KMS-11 (cell line): ENCODE measurements around the gene FNBP1L.

Experiments
- H2AFZ ChIP-seq: fragments of 200-600 bp; sonication (generic); 2 replicates; pipeline ENCODE4 v1.6.1; 2016; ENCODE audit warnings: antibody characterized with exemption, mixed run types, low read depth
- H3K27ac ChIP-seq: fragments of 200-600 bp; sonication (generic); 2 replicates; pipeline ENCODE4 v1.6.1; 2016; ENCODE audit warnings: mild to moderate bottlenecking, mixed run types
- H3K27me3 ChIP-seq: fragments of 200-600 bp; sonication (generic); 2 replicates; pipeline ENCODE4 v1.6.1; 2017; ENCODE audit warnings: mild to moderate bottlenecking, low read depth, mixed run types, moderate library complexity; ENCODE audit not compliant: insufficient read depth
- H3K36me3 ChIP-seq: fragments of 200-600 bp; sonication (generic); 2 replicates; pipeline ENCODE4 v1.6.1; 2017; ENCODE audit warnings: mild to moderate bottlenecking, mixed run types; ENCODE audit not compliant: insufficient read depth
- H3K4me1 ChIP-seq: fragments of 200-600 bp; sonication (generic); 2 replicates; pipeline ENCODE4 v1.6.1; 2016; ENCODE audit warnings: mild to moderate bottlenecking, low read depth, mixed run types; ENCODE audit not compliant: poor library complexity, severe bottlenecking
- H3K4me2 ChIP-seq: fragments of 200-600 bp; sonication (generic); 2 replicates; pipeline ENCODE4 v1.7.0; 2016; ENCODE audit warnings: mild to moderate bottlenecking, mixed run types
- H3K4me3 ChIP-seq: fragments of 200-600 bp; sonication (generic); IDR thresholded peaks from 2 replicates; pipeline ENCODE4 v1.6.1; 2017; ENCODE audit warnings: low read depth, low read length, mixed read lengths; ENCODE audit not compliant: insufficient read depth
- H3K79me2 ChIP-seq: fragments of 200-600 bp; sonication (generic); 2 replicates; pipeline ENCODE4 v1.6.1; 2016; ENCODE audit warnings: low read depth, mixed run types; ENCODE audit not compliant: insufficient read depth
- H3K9ac ChIP-seq: fragments of 200-600 bp; sonication (generic); 2 replicates; pipeline ENCODE4 v1.6.1; 2016; ENCODE audit warnings: mild to moderate bottlenecking, mixed run types
- H4K20me1 ChIP-seq: fragments of 200-600 bp; sonication (generic); 2 replicates; pipeline ENCODE4 v1.6.1; 2016; ENCODE audit warnings: mild to moderate bottlenecking, mixed run types; ENCODE audit not compliant: insufficient read depth
- TF ChIP-seq, protein P1 (sequence below): fragments of 200-600 bp; sonication (generic); conservative IDR thresholded peaks from 2 replicates; pipeline ENCODE4 v1.6.1; 2017; ENCODE audit warnings: low read depth, mild to moderate bottlenecking, antibody characterized with exemption, low read length, moderate library complexity, mixed read lengths

Gene FNBP1L

GRCh38 chr1:93504247-93505033 lies 56.5 kb downstream of the FNBP1L start:
- Histone ChIP-seq H3K27me3 (no peaks in the 10 kb centered on the region), H3K9ac (no peak overlapping the region), H3K27ac (no peak overlapping the region), H3K4me1 (no peaks in the 10 kb centered on the region), H3K79me2 (no peaks in the 10 kb centered on the region), H4K20me1 (no peaks in the 10 kb centered on the region), H3K4me2 (no peak overlapping the region), H3K36me3 (no peaks in the 10 kb centered on the region), H2AFZ (no peak overlapping the region), H3K4me3 (no peak overlapping the region)
- TF ChIP-seq, protein P1, sequence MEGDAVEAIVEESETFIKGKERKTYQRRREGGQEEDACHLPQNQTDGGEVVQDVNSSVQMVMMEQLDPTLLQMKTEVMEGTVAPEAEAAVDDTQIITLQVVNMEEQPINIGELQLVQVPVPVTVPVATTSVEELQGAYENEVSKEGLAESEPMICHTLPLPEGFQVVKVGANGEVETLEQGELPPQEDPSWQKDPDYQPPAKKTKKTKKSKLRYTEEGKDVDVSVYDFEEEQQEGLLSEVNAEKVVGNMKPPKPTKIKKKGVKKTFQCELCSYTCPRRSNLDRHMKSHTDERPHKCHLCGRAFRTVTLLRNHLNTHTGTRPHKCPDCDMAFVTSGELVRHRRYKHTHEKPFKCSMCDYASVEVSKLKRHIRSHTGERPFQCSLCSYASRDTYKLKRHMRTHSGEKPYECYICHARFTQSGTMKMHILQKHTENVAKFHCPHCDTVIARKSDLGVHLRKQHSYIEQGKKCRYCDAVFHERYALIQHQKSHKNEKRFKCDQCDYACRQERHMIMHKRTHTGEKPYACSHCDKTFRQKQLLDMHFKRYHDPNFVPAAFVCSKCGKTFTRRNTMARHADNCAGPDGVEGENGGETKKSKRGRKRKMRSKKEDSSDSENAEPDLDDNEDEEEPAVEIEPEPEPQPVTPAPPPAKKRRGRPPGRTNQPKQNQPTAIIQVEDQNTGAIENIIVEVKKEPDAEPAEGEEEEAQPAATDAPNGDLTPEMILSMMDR: no peak

DNA sequence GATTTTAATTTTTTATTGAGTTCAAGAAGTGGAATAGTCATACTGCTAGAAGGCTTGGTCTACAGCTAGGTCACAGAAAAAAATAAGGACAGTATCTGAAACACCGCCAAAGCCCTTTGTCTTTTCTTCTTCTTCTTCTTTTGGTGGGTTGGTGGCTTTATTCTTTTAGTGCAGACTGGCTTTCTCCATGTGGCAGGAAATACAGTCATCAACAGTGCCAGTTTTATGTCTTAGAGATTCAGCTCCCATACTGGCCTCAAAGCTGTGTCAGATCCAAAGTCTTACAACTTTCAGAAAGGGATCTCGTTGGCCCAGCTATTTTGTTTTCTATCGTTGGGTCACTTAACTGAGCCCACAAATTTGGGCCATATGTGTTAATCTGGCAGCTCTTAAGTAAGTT lies 58.2 kb downstream of the FNBP1L start:
- Histone ChIP-seq H3K79me2 (no peaks in the 10 kb centered on the region), H3K4me3 (no peak overlapping the region), H3K27ac (no peak overlapping the region), H2AFZ (no peak overlapping the region), H3K36me3 (no peaks in the 10 kb centered on the region), H3K9ac (no peak overlapping the region), H3K4me1 (no peaks in the 10 kb centered on the region), H3K4me2 (no peak overlapping the region), H3K27me3 (no peaks in the 10 kb centered on the region), H4K20me1 (no peaks in the 10 kb centered on the region)
- TF ChIP-seq, protein P1: no peak

DNA sequence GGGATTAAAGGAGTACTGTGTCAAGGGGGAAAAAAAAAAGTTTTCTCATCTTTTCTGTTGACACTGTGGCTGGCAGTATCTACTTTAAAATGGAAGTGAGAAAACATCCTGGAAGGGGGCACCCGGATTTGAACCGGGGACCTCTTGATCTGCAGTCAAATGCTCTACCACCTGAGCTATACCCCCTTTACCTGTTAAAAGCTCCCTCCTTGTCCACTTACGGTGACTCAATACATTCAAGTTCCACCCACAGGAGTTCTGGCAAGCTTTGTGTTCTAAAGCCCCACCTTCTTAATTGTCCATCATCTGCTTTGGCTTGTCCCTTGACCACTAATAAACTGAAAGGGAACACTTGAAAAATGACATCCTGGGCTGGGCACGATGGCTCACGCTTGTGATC lies 68.2 kb downstream of the FNBP1L start:
- no peaks in the 10 kb centered on the region for H3K27me3 ChIP-seq
- TF ChIP-seq, protein P1: no peak
- no peak overlapping the region for H3K9ac ChIP-seq
- H3K4me1 ChIP-seq: no peaks in the 10 kb centered on the region
- H3K79me2 ChIP-seq: no peaks in the 10 kb centered on the region
- no peak overlapping the region for H3K4me3 ChIP-seq
- H3K27ac ChIP-seq: no peak overlapping the region
- H4K20me1 ChIP-seq: no peaks in the 10 kb centered on the region
- no peak overlapping the region for H2AFZ ChIP-seq
- H3K36me3 ChIP-seq: no peaks in the 10 kb centered on the region
- no peak overlapping the region for H3K4me2 ChIP-seq

GRCh38 chr1:93518516-93518915 lies 70.6 kb downstream of the FNBP1L start:
- Histone ChIP-seq H3K36me3 (no peaks in the 10 kb centered on the region), H3K4me3 (no peak overlapping the region), H3K9ac (no peak overlapping the region), H3K27me3 (no peaks in the 10 kb centered on the region), H2AFZ (no peak overlapping the region), H4K20me1 (no peaks in the 10 kb centered on the region), H3K4me2 (no peak overlapping the region), H3K4me1 (no peaks in the 10 kb centered on the region), H3K79me2 (no peaks in the 10 kb centered on the region), H3K27ac (no peak overlapping the region)
- TF ChIP-seq, protein P1: no peak
